C4-2B (cell line): Measurements from ENCODE around the gene STEAP4.

Experiments used
- ZFX ChIP-seq: fragments of 450-650 bp; IDR thresholded peaks from 2 replicates; pipeline ENCODE4 v1.6.1; 2017
- TF ChIP-seq, protein P1 (sequence below): fragments of 450-650 bp; conservative IDR thresholded peaks from 2 replicates; pipeline ENCODE4 v1.5.1; 2017; ENCODE audit warnings: mild to moderate bottlenecking

GRCh38 chr7:88230646-88231045 lies 76.0 kb downstream of the STEAP4 start:
- TF ChIP-seq, protein P1, sequence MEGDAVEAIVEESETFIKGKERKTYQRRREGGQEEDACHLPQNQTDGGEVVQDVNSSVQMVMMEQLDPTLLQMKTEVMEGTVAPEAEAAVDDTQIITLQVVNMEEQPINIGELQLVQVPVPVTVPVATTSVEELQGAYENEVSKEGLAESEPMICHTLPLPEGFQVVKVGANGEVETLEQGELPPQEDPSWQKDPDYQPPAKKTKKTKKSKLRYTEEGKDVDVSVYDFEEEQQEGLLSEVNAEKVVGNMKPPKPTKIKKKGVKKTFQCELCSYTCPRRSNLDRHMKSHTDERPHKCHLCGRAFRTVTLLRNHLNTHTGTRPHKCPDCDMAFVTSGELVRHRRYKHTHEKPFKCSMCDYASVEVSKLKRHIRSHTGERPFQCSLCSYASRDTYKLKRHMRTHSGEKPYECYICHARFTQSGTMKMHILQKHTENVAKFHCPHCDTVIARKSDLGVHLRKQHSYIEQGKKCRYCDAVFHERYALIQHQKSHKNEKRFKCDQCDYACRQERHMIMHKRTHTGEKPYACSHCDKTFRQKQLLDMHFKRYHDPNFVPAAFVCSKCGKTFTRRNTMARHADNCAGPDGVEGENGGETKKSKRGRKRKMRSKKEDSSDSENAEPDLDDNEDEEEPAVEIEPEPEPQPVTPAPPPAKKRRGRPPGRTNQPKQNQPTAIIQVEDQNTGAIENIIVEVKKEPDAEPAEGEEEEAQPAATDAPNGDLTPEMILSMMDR, result no peak
- TF ChIP-seq ZFX, result no peak
